DOHH2 (cell line): ENCODE measurements around the gene DHRS3.

Source experiments
- H3F3A ChIP-seq: fragments of 200-600 bp; sonication (generic), shearing (Covaris generic); 2 replicates; pipeline ENCODE4 v1.6.0; 2016; ENCODE audit warnings: antibody characterized with exemption, mild to moderate bottlenecking; ENCODE audit not compliant: control insufficient read depth, insufficient read depth
- H3K27ac ChIP-seq: fragments of 200-600 bp; sonication (generic); 2 replicates; pipeline ENCODE4 v1.5.1; 2014; ENCODE audit warnings: low read depth, mild to moderate bottlenecking, low read length, moderate library complexity
- H3K27me3 ChIP-seq: fragments of 200-600 bp; sonication (generic); 2 replicates; pipeline ENCODE4 v1.6.1; 2014; ENCODE audit warnings: mild to moderate bottlenecking, low read length, mixed read lengths; ENCODE audit not compliant: control insufficient read depth
- H3K36me3 ChIP-seq: fragments of 200-600 bp; sonication (generic); 2 replicates; pipeline ENCODE4 v1.6.1; 2014; ENCODE audit warnings: mild to moderate bottlenecking, low read length, moderate library complexity, mixed read lengths; ENCODE audit not compliant: control insufficient read depth
- H3K4me1 ChIP-seq: fragments of 200-600 bp; sonication (generic); 2 replicates; pipeline ENCODE4 v1.6.1; 2014; ENCODE audit warnings: mild to moderate bottlenecking, low read length, mixed read lengths; ENCODE audit not compliant: control insufficient read depth
- H3K4me2 ChIP-seq: fragments of 200-600 bp; sonication (generic); 2 replicates; pipeline ENCODE4 v1.6.0; 2014; ENCODE audit warnings: mild to moderate bottlenecking, low read length, moderate library complexity
- H3K4me3 ChIP-seq: fragments of 200-600 bp; sonication (generic); 2 replicates; pipeline ENCODE4 v1.5.1; 2014; ENCODE audit warnings: mild to moderate bottlenecking, low read length, mixed read lengths
- H3K79me2 ChIP-seq: fragments of 200-600 bp; sonication (generic); 2 replicates; pipeline ENCODE4 v1.6.1; 2014; ENCODE audit warnings: mild to moderate bottlenecking, low read length, mixed read lengths; ENCODE audit not compliant: control insufficient read depth
- H3K9me2 ChIP-seq: fragments of 200-600 bp; sonication (generic); replicated peaks from 2 replicates; pipeline ENCODE4 v1.6.1; 2014; ENCODE audit warnings: mild to moderate bottlenecking, low read length, mixed read lengths; ENCODE audit not compliant: control insufficient read depth
- H3K9me3 ChIP-seq: fragments of 200-600 bp; sonication (generic); 2 replicates; pipeline ENCODE4 v1.6.1; 2014; ENCODE audit warnings: antibody characterized with exemption, low read length, mixed read lengths; ENCODE audit not compliant: control insufficient read depth, insufficient read depth
- H4K20me1 ChIP-seq: fragments of 200-600 bp; sonication (generic); 2 replicates; pipeline ENCODE4 v1.6.0; 2014; ENCODE audit warnings: low read depth, mild to moderate bottlenecking, antibody characterized with exemption, low read length, moderate library complexity; ENCODE audit not compliant: control insufficient read depth, insufficient read depth
- EZH2phosphoT487 ChIP-seq: fragments of 200-600 bp; sonication (generic); IDR thresholded peaks from 2 replicates; pipeline ENCODE4 v1.6.1; 2017; ENCODE audit warnings: borderline replicate concordance, mild to moderate bottlenecking, antibody characterized with exemption, low read length, moderate library complexity, mixed read lengths
- TF ChIP-seq, protein P1 (sequence below): fragments of 200-600 bp; sonication (generic); IDR thresholded peaks from one replicate; pipeline ENCODE4 v1.5.1; 2014; ENCODE audit warnings: antibody characterized with exemption, mild to moderate bottlenecking, low read depth, low read length; ENCODE audit not compliant: poor library complexity, severe bottlenecking

DHRS3 gene

DNA sequence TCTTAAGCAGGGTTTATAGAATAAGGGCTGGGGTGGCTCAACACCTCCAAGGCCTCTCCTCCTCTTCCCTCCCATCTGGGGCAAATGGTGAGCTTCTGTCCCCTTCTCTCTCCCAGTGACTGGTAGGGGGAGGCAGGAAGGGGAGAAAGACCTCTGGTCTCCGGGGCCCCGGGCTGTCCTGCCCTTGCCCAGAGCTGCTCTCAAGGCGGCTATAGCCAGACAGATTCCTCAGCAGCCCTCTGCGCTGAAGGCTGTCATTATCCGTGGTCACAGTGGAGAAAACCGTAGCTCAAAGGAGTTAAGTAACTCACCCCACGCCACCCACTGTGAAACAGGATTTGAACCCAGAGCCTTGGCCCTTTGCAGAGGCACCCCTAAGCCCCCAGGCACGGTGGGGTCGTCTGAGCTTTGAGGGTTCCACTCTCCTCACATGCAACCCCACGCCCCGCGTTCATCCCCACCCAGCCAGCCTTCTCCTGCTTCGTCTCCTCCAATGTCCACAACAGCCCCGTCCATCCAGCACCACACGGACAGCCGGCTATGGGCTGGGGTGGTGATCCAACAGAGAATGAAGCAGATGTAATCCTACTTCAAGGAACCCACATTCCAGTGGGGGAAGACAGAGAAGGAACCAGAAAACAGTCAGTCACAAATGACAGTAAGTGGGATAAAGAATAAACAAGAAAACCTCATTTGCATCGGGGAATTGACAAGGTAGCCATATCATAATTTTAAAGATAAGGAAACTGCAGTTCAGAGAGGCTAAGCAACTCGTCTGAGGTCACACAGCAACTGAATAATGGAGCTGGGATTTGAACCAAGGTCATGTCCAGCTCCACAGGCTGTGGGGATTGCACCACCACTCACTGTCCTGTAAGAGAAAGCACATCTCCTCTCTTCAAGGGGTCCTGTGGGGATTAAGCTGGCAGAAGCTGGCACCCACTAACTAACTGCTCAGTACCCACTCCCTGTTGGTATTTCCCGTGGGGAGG is 31.8 kb downstream of the DHRS3 start:
- Histone ChIP-seq H3K4me2 (no peak overlapping the region), H3K4me1 (no peaks in the 10 kb centered on the region), H3K27ac (no peak overlapping the region), H3K4me3 (no peak overlapping the region), H3F3A (no peaks in the 10 kb centered on the region), H3K79me2 (no peaks in the 10 kb centered on the region), H3K27me3 (no peaks in the 10 kb centered on the region), H3K36me3 (no peaks in the 10 kb centered on the region), H3K9me3 (no peaks in the 10 kb centered on the region), H3K9me2 (no peaks in the 10 kb centered on the region), H4K20me1 (no peaks in the 10 kb centered on the region)
- TF ChIP-seq, protein P1, sequence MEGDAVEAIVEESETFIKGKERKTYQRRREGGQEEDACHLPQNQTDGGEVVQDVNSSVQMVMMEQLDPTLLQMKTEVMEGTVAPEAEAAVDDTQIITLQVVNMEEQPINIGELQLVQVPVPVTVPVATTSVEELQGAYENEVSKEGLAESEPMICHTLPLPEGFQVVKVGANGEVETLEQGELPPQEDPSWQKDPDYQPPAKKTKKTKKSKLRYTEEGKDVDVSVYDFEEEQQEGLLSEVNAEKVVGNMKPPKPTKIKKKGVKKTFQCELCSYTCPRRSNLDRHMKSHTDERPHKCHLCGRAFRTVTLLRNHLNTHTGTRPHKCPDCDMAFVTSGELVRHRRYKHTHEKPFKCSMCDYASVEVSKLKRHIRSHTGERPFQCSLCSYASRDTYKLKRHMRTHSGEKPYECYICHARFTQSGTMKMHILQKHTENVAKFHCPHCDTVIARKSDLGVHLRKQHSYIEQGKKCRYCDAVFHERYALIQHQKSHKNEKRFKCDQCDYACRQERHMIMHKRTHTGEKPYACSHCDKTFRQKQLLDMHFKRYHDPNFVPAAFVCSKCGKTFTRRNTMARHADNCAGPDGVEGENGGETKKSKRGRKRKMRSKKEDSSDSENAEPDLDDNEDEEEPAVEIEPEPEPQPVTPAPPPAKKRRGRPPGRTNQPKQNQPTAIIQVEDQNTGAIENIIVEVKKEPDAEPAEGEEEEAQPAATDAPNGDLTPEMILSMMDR = no peak
- no peak for TF ChIP-seq EZH2phosphoT487

DNA sequence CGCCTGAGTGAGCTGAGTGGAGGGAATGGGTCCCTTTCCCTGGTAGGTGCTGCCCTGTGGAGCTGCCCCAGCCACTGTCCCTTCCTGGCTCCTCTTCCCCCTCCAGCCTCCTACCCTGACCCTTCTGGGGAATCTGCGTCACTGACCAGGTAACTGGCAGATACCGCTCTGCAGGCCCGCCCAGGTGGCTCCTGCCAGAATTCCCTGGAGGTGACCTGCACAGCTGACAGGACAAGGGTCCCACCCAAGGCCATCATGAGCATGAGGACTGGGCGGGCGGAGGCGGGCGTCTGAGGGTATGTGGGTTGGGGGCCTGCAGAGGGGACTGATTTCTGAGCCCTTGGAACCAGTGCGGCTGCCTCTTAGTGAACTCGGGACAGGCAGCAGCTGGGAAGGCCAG is 32.5 kb downstream of the DHRS3 start:
- TF ChIP-seq, protein P1 = no peak
- no peak for TF ChIP-seq EZH2phosphoT487
- H3K36me3 ChIP-seq = no peaks in the 10 kb centered on the region
- no peaks in the 10 kb centered on the region for H3K4me1 ChIP-seq
- H3K27ac ChIP-seq = no peak overlapping the region
- H3K79me2 ChIP-seq = no peaks in the 10 kb centered on the region
- H3K27me3 ChIP-seq = no peaks in the 10 kb centered on the region
- no peak overlapping the region for H3K4me2 ChIP-seq
- no peaks in the 10 kb centered on the region for H3F3A ChIP-seq
- no peaks in the 10 kb centered on the region for H4K20me1 ChIP-seq
- no peaks in the 10 kb centered on the region for H3K9me3 ChIP-seq
- H3K9me2 ChIP-seq = no peaks in the 10 kb centered on the region
- H3K4me3 ChIP-seq = no peak overlapping the region

DNA sequence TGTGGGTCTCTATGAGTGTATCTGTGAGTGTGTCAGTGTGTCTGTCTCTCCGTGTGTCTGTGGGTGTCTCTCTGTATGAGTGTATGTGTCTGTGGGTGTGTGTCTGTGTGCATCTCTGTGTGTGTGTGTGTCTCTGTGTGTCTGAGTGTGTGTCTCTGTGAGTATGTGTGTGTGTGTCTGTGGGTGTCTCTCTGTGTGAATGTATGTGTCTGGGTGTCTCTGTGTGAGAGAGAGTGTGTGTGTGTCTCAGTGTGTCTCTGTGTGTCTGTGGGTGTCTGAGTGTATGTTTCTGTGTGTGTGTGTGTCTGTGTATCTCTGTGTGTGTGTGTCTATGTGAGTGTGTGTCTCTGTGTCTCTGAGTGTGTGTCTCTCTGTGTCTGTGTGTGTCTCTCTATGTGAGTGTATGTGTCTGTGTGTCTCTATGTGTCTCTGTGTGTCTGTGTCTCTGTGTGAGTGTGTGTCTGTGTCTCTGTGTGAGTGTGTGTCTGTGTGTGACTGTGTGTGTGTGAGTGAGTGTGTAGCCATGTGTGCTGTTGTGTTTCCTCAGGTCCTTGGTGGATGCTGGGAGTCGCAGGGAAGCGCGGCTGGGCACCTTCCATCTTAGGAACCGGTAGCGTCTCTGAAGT is 33.0 kb downstream of the DHRS3 start:
- Histone ChIP-seq H3K36me3 (no peaks in the 10 kb centered on the region), H3K4me1 (no peaks in the 10 kb centered on the region), H3K27me3 (no peaks in the 10 kb centered on the region), H3K4me2 (no peak overlapping the region), H4K20me1 (no peaks in the 10 kb centered on the region), H3K9me2 (no peaks in the 10 kb centered on the region), H3F3A (no peaks in the 10 kb centered on the region), H3K4me3 (no peak overlapping the region), H3K27ac (no peak overlapping the region), H3K79me2 (no peaks in the 10 kb centered on the region), H3K9me3 (no peaks in the 10 kb centered on the region)
- TF ChIP-seq, protein P1 = no peak
- TF ChIP-seq EZH2phosphoT487 = no peak
